Esophagus muscularis mucosa (tissue), 4 donors: ENCODE results near the gene PCDHB5.
"Not testable (repeated sequence)": the region's sequence is repeated elsewhere in the genome, so short reads cannot be mapped to it uniquely, and the experiment has no call there.

ENCODE experiments used
- EP300 ChIP-seq: sonication (generic); formaldehyde crosslinking; IDR thresholded peaks from one replicate; pipeline ENCODE4 v1.6.1; 2017; ENCODE audit warnings: antibody characterized with exemption
- POLR2A ChIP-seq: fragments of 450-650 bp; IDR thresholded peaks from one replicate; pipeline ENCODE4 v1.6.1; 2017; ENCODE audit warnings: antibody characterized with exemption, moderate library complexity, mild to moderate bottlenecking, low read depth
- POLR2AphosphoS5 ChIP-seq, 2 donors: sonication (generic); formaldehyde crosslinking; IDR thresholded peaks; one replicate each; pipeline ENCODE4 v1.6.1; 2017; ENCODE audit warnings: antibody characterized with exemption in 2 of 2
- TF ChIP-seq, protein P1 (sequence below), 3 experiments: fragments of 200-600 bp in 2 of 3; fragments of 450-650 bp in 1 of 3; sonication (generic) in 2 of 3; IDR thresholded peaks; one replicate each; pipeline ENCODE4 v1.5.1; 2017 to 2019; ENCODE audit warnings: antibody characterized with exemption in 3 of 3, mild to moderate bottlenecking in 2 of 3, moderate library complexity in 1 of 3

DNA sequence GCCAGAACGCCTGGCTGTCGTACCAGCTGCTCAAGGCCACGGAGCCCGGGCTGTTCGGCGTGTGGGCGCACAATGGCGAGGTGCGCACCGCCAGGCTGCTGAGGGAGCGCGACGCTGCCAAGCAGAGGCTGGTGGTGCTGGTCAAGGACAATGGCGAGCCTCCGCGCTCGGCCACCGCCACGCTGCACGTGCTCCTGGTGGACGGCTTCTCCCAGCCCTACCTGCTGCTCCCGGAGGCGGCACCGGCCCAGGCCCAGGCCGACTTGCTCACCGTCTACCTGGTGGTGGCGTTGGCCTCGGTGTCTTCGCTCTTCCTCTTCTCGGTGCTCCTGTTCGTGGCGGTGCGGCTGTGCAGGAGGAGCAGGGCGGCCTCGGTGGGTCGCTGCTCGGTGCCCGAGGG, 38.4 kb upstream of the PCDHB5 start:
- TF ChIP-seq POLR2A; EP300; POLR2AphosphoS5 (IDR thresholded peaks at IDR 0.05): not testable (repeated sequence)
- TF ChIP-seq, protein P1, sequence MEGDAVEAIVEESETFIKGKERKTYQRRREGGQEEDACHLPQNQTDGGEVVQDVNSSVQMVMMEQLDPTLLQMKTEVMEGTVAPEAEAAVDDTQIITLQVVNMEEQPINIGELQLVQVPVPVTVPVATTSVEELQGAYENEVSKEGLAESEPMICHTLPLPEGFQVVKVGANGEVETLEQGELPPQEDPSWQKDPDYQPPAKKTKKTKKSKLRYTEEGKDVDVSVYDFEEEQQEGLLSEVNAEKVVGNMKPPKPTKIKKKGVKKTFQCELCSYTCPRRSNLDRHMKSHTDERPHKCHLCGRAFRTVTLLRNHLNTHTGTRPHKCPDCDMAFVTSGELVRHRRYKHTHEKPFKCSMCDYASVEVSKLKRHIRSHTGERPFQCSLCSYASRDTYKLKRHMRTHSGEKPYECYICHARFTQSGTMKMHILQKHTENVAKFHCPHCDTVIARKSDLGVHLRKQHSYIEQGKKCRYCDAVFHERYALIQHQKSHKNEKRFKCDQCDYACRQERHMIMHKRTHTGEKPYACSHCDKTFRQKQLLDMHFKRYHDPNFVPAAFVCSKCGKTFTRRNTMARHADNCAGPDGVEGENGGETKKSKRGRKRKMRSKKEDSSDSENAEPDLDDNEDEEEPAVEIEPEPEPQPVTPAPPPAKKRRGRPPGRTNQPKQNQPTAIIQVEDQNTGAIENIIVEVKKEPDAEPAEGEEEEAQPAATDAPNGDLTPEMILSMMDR (IDR thresholded peaks at IDR 0.05) = not testable (repeated sequence)
